B cell (primary cell): ENCODE measurements around the gene SEL1L2. TPM values are rescaled to one million over a fixed set of nuclear protein-coding genes. Genes with fewer than 3 reads are reported as not detected.

Experiments
- ATAC-seq: fragments of 200-7000 bp; cut with Tn5 transposase; one replicate; pipeline ENCODE4 v1.10.0; 2021; ENCODE audit warnings: low read depth, mild to moderate bottlenecking, moderate number of reproducible peaks, moderate library complexity
- CTCF ChIA-PET: fragments of 350-600 bp; sonication (Branson Sonifier 250); formaldehyde crosslinking; loops from one replicate; lab custom pipeline; 2021; ENCODE audit warnings: antibody characterized with exemption, inconsistent platforms; lab: Charles Lee
- POLR2A ChIA-PET: fragments of 350-600 bp; sonication (Branson Sonifier 250); formaldehyde crosslinking; loops from one replicate; lab custom pipeline; 2021; ENCODE audit warnings: antibody characterized with exemption; lab: Charles Lee
- DNase-seq: peaks from one replicate; pipeline ENCODE4 v3.0.0; 2013
- H2AFZ ChIP-seq: 2 replicates; pipeline ENCODE4 v1.6.1; 2012; ENCODE audit warnings: mild to moderate bottlenecking, low read depth, low read length; ENCODE audit not compliant: insufficient read depth, poor library complexity, severe bottlenecking
- H3K27ac ChIP-seq, 2 donors: 1 replicate in 1 of 2; 2 replicates in 1 of 2; pipeline ENCODE4 v1.5.1; 2012 to 2013; ENCODE audit warnings: low read length in 2 of 2, mild to moderate bottlenecking in 2 of 2, moderate library complexity in 1 of 2
- H3K27me3 ChIP-seq, 4 experiments: fragments of 200-600 bp in 1 of 4; sonication (generic) in 1 of 4; replicated peaks in 1 of 4; 1 replicate in 2 of 4; 2 replicates in 2 of 4; pipeline versions ENCODE4 v1.6.1 to v1.7.0; 2013 to 2016; ENCODE audit warnings: low read length in 3 of 4, mild to moderate bottlenecking in 2 of 4, mixed read lengths in 1 of 4, moderate library complexity in 1 of 4; ENCODE audit not compliant: insufficient read depth in 4 of 4, control insufficient read depth in 3 of 4; ENCODE audit errors: control extremely low read depth in 1 of 4
- H3K36me3 ChIP-seq, 2 experiments: replicated peaks in 1 of 2; 1 replicate in 1 of 2; 2 replicates in 1 of 2; pipeline versions ENCODE4 v1.6.1 to v1.7.1; 2013; ENCODE audit warnings: low read length in 1 of 2; ENCODE audit not compliant: insufficient read depth in 2 of 2, control insufficient read depth in 1 of 2; ENCODE audit errors: control extremely low read depth in 1 of 2, extremely low read depth in 1 of 2
- H3K4me1 ChIP-seq, 2 donors: fragments of 200-600 bp in 1 of 2; sonication (generic) in 1 of 2; 1 replicate in 1 of 2; 2 replicates in 1 of 2; pipeline versions ENCODE4 v1.5.1 to v1.6.1; 2013 to 2017; ENCODE audit warnings: low read length in 2 of 2; ENCODE audit not compliant: control insufficient read depth in 2 of 2, insufficient read depth in 2 of 2
- H3K4me2 ChIP-seq: replicated peaks from 2 replicates; pipeline ENCODE3; 2012; ENCODE audit warnings: mild to moderate bottlenecking, low read depth, low read length; ENCODE audit not compliant: poor library complexity, severe bottlenecking
- H3K4me3 ChIP-seq, 5 experiments: fragments of 200-600 bp in 1 of 5; sonication (generic) in 1 of 5; 1 replicate in 3 of 5; 2 replicates in 2 of 5; pipeline versions ENCODE4 v1.5.1 to v1.7.0; 2011 to 2016; ENCODE audit warnings: low read length in 4 of 5, mild to moderate bottlenecking in 4 of 5, low read depth in 2 of 5, control low read depth in 1 of 5, moderate library complexity in 1 of 5; ENCODE audit not compliant: insufficient read depth in 1 of 5; ENCODE audit errors: control extremely low read depth in 1 of 5, extremely low read depth in 1 of 5
- H3K79me2 ChIP-seq: fragments of 200-600 bp; sonication (generic); one replicate; pipeline ENCODE4 v1.6.0; 2016; ENCODE audit warnings: low read length; ENCODE audit not compliant: control insufficient read depth, insufficient read depth
- H3K9ac ChIP-seq: fragments of 200-600 bp; sonication (generic); 2 replicates; pipeline ENCODE4 v1.6.1; 2017; ENCODE audit warnings: mild to moderate bottlenecking, low read length, moderate library complexity
- H3K9me3 ChIP-seq, 3 donors: one replicate each; pipeline versions ENCODE4 v1.6.1 to v1.7.1; 2013; ENCODE audit warnings: low read length in 2 of 3; ENCODE audit not compliant: control insufficient read depth in 2 of 3, insufficient read depth in 1 of 3; ENCODE audit errors: control extremely low read depth in 1 of 3
- H4K20me1 ChIP-seq: 2 replicates; pipeline ENCODE4 v1.6.0; 2012; ENCODE audit warnings: mild to moderate bottlenecking, low read length; ENCODE audit not compliant: insufficient read depth, control insufficient read depth, poor library complexity, severe bottlenecking
- H3K27ac Mint-ChIP-seq: one replicate; pipeline ENCODE4 v1.8.0; 2021; ENCODE audit warnings: mixed read lengths
- H3K27me3 Mint-ChIP-seq: one replicate; pipeline ENCODE4 v1.8.0; 2021; ENCODE audit warnings: mixed read lengths
- H3K4me1 Mint-ChIP-seq: one replicate; pipeline ENCODE4 v1.8.0; 2021; ENCODE audit warnings: mixed read lengths
- H3K4me3 Mint-ChIP-seq: one replicate; pipeline ENCODE4 v1.8.0; 2021; ENCODE audit warnings: mixed read lengths
- H3K9me3 Mint-ChIP-seq: one replicate; pipeline ENCODE4 v1.8.0; 2022; ENCODE audit warnings: mixed read lengths; ENCODE audit not compliant: insufficient read depth
- EZH2 ChIP-seq: IDR thresholded peaks from 2 replicates; pipeline ENCODE4 v1.6.1; 2012; ENCODE audit warnings: borderline replicate concordance, low read depth, mild to moderate bottlenecking, moderate library complexity, low read length; ENCODE audit not compliant: insufficient read depth, poor library complexity, severe bottlenecking
- WGBS: methylation state at CpG from one replicate; pipeline ENCODE4 v1.1.5; 2013; ENCODE audit warnings: missing lambda C conversion rate; ENCODE audit not compliant: insufficient coverage; 5-methylcytosine and 5-hydroxymethylcytosine counted together
- intact Hi-C: fragments of 100-400 bp; cut with micrococcal nuclease; formaldehyde crosslinking; loops from one replicate; pipeline ENCODE4 v1.10.0; 2022
- polyA plus RNA-seq: library from polyadenylated mRNA; depleted of rRNA; stranded (reverse); fragments of >200 nt; gene quantifications from 2 replicates; pipeline ENCODE4 v1.2.3, GENCODE V29; 2012
- total RNA-seq, 2 donors: library from RNA; stranded (reverse); fragments of 120-200 nt in 1 of 2; gene quantifications; 1 replicate in 1 of 2; 2 replicates in 1 of 2; pipeline versions ENCODE4 v1.2.3 to v1.2.4, GENCODE V29; 2013 to 2022
- TF ChIP-seq, protein P1 (sequence below): fragments of 200-600 bp; IDR thresholded peaks from one replicate; pipeline ENCODE4 v1.8.0; 2022; ENCODE audit warnings: antibody characterized with exemption, mild to moderate bottlenecking

SEL1L2 gene
- total and polyA plus RNA-seq, 2 donors (not counting 1 experiment from before 2014, with no cell fraction given), result not detected

DNA sequence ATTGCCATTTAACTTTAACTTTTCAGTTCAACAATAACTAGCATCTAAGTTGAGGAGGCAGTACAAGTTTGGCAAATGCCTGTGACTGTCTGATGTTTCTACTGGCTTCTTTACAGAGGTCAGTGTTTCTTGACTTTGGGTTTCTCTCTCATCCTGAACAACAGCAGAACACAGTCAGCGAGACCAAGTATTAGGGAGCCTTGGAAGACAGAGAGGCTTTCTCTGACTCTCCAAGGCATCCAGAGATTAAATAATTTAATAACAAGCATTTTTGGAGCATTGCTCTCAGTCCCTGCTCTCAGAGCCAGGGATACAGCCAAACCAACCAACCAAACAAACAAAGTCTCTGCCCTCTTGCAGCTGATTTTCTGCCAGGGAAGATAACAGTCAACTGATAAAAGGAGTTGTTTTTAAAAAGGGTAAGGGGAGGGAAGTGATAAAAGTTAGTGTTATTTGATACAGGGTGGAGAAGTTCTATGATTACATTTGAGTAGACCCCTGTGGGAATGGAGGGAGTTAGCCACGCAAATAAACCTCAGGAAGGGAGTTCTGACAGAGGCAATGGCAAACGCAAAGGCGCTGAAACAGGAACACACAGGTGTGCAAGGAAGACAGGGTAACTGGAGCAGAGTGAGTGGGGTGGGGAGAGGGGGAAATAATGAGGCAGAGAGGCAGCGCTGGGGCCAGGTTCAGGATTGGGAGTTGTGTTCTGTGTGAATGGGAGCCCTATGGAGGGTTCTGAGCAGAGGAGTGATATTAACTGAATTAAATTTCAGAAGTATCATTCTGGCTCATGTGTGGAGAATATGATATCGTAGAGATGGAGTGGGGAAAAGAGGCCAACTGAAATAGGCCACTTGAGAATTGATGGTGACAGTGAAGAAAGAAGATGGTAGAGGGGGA lies 55.2 kb downstream of the SEL1L2 start:
- no peak overlapping the region for H3K27ac Mint-ChIP-seq
- TF ChIP-seq, protein P1, sequence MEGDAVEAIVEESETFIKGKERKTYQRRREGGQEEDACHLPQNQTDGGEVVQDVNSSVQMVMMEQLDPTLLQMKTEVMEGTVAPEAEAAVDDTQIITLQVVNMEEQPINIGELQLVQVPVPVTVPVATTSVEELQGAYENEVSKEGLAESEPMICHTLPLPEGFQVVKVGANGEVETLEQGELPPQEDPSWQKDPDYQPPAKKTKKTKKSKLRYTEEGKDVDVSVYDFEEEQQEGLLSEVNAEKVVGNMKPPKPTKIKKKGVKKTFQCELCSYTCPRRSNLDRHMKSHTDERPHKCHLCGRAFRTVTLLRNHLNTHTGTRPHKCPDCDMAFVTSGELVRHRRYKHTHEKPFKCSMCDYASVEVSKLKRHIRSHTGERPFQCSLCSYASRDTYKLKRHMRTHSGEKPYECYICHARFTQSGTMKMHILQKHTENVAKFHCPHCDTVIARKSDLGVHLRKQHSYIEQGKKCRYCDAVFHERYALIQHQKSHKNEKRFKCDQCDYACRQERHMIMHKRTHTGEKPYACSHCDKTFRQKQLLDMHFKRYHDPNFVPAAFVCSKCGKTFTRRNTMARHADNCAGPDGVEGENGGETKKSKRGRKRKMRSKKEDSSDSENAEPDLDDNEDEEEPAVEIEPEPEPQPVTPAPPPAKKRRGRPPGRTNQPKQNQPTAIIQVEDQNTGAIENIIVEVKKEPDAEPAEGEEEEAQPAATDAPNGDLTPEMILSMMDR, result no peak
- TF ChIP-seq EZH2, result no peak
- 69% methylated on average over 5 of the region's 6 CpGs for WGBS

DNA sequence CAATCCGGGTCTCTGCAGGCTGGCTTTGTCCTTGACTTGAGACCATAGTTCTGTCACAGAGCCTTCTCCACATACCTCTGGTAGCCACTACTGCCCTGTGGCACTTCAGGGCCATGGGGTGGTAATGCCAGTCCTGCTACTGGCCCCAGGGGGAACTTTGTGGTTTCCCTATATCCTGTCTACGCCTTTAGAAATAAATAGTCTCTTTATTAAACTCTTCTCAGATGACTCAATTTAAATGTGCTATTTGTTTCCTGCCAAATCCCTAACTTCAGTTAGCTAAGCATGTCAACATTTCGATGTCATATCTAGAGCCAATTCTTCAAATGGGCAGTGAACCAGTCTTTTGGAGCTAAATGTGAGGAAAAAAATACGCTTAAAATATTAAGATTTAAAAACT lies 60.1 kb downstream of the SEL1L2 start:
- Histone ChIP-seq H3K4me1 (no peaks in the 10 kb centered on the region), H3K4me3 (no peak overlapping the region), H4K20me1 (no peaks in the 10 kb centered on the region), H3K4me2 (no peak overlapping the region), H3K36me3 (no peaks in the 10 kb centered on the region), H3K27ac (no peak overlapping the region), H3K9ac (no peak overlapping the region), H3K27me3 (no peaks in the 10 kb centered on the region), H3K9me3 (no peaks in the 10 kb centered on the region), H2AFZ (no peak overlapping the region), H3K79me2 (no peaks in the 10 kb centered on the region)
- TF ChIP-seq, protein P1, result no peak
- Mint-ChIP-seq H3K4me1 (no peaks in the 10 kb centered on the region), H3K27me3 (no peaks in the 10 kb centered on the region), H3K27ac (no peak overlapping the region), H3K9me3 (no peaks in the 10 kb centered on the region), H3K4me3 (no peak overlapping the region)
- ChIA-PET POLR2A (no interaction called here), CTCF (no interaction called here)
- intact Hi-C loops, result no loop called here
- ATAC-seq (no peak), DNase-seq (no peak)
- no CpG with 5 or more reads among the region's 4 CpGs for WGBS

More for the DNA sequence above, 55.2 kb downstream of the SEL1L2 start:
- H3K4me2 ChIP-seq, result no peak overlapping the region
- no peak overlapping the region for H3K4me3 ChIP-seq
- H3K36me3 ChIP-seq, result no peaks in the 10 kb centered on the region
- POLR2A ChIA-PET, result no interaction called here
- intact Hi-C loops, result no loop called here
- H3K9me3 Mint-ChIP-seq, result no peaks in the 10 kb centered on the region
- no peak overlapping the region for H3K27ac ChIP-seq
- ATAC-seq (no peak), DNase-seq (no peak)
- no peak overlapping the region for H3K9ac ChIP-seq
- no peaks in the 10 kb centered on the region for H3K27me3 ChIP-seq
- no peaks in the 10 kb centered on the region for H4K20me1 ChIP-seq
- peaks cover 0 to 1% (median 0%) of the 10 kb centered on the region in 3 donors for H3K9me3 ChIP-seq
- H3K4me1 Mint-ChIP-seq, result no peaks in the 10 kb centered on the region
- H3K4me3 Mint-ChIP-seq, result no peak overlapping the region
- no peak overlapping the region for H2AFZ ChIP-seq
- no peaks in the 10 kb centered on the region for H3K79me2 ChIP-seq
- CTCF ChIA-PET, result no interaction called here
- H3K4me1 ChIP-seq, result no peaks in the 10 kb centered on the region
- H3K27me3 Mint-ChIP-seq, result peaks cover 1% of the 10 kb centered on the region
